Stimulated activated CD4-positive, alpha-beta T cell treated with anti-CD3 and anti-CD28 coated beads, TNF-alpha, amount 100 ng/mL, for 24 hours (primary cell): ENCODE results near the gene OR10H5.
"Not testable (repeated sequence)": the region's sequence is repeated elsewhere in the genome, so short reads cannot be mapped to it uniquely, and the experiment has no call there.

Experiments
- DNase-seq, 3 experiments: peaks; one replicate each; pipeline ENCODE4 v3.0.0-alpha.2; 2020; ENCODE audit warnings: low read depth in 3 of 3

The OR10H5 gene

GRCh38 chr19:15843894-15844222, 56.4 kb downstream of the OR10H5 start:
- not testable (repeated sequence) for DNase-seq

GRCh38 chr19:15846923-15847322, 59.5 kb downstream of the OR10H5 start:
- DNase-seq: no peak

GRCh38 chr19:15850385-15850784, 62.9 kb downstream of the OR10H5 start:
- no peak for DNase-seq
